Uterus (tissue), 4 donors: ENCODE data around the gene INPP5B. TPM values are rescaled to one million over a fixed set of nuclear protein-coding genes. Genes with fewer than 3 reads are reported as not detected.

Experiments
- DNase-seq, 2 donors: peaks; one replicate each; pipeline ENCODE4 v3.0.0-alpha.2; 2019 to 2020
- H3K27ac ChIP-seq, 2 donors: fragments of 200-600 bp; sonication (generic); 1 replicate in 1 of 2; 2 replicates in 1 of 2; pipeline ENCODE4 v1.5.1; 2016 to 2018
- H3K27me3 ChIP-seq, 2 donors: fragments of 200-600 bp; sonication (generic); one replicate each; pipeline ENCODE4 v1.5.1; 2018 to 2019; ENCODE audit warnings: control low read depth in 1 of 2
- H3K36me3 ChIP-seq, 2 donors: fragments of 200-600 bp; sonication (generic); one replicate each; pipeline ENCODE4 v1.5.1; 2019; ENCODE audit warnings: control low read depth in 1 of 2
- H3K4me1 ChIP-seq, 2 donors: fragments of 200-600 bp; sonication (generic); one replicate each; pipeline ENCODE4 v1.5.1; 2018 to 2019; ENCODE audit warnings: control low read depth in 1 of 2
- H3K4me3 ChIP-seq, 2 donors: fragments of 200-600 bp; sonication (generic); 1 replicate in 1 of 2; 2 replicates in 1 of 2; pipeline ENCODE4 v1.5.1; 2018 to 2019; ENCODE audit warnings: mild to moderate bottlenecking in 1 of 2
- H3K9me3 ChIP-seq, 2 donors: fragments of 200-600 bp; sonication (generic); one replicate each; pipeline ENCODE4 v1.5.1; 2019; ENCODE audit warnings: control low read depth in 1 of 2
- POLR2A ChIP-seq, 2 donors: fragments of 450-650 bp; IDR thresholded peaks; one replicate each; pipeline ENCODE4 v1.6.1; 2016; ENCODE audit warnings: antibody characterized with exemption in 2 of 2, mild to moderate bottlenecking in 1 of 2, moderate library complexity in 1 of 2
- intact Hi-C: fragments of 100-400 bp; cut with DNase I; formaldehyde crosslinking; loops from one replicate; pipeline ENCODE4 v1.15.1; 2023; ENCODE audit warnings: low total_unique reads
- total RNA-seq, 4 donors: library from RNA; depleted of rRNA in 3 of 4; stranded (reverse); fragments of >200 nt in 3 of 4; gene quantifications; one replicate each; pipeline versions ENCODE4 v1.1.0 to v1.2.4, GENCODE V29; 2014 to 2023
- TF ChIP-seq, protein P1 (sequence below), 4 experiments: fragments of 200-600 bp in 2 of 4; fragments of 450-650 bp in 2 of 4; sonication (generic) in 2 of 4; IDR thresholded peaks; one replicate each; pipeline ENCODE4 v1.5.1; 2016 to 2019; ENCODE audit warnings: antibody characterized with exemption in 4 of 4, mild to moderate bottlenecking in 2 of 4, moderate library complexity in 1 of 4
- donor health status: DM: yes; HTN: yes; CAD: no.

INPP5B gene
- total RNA-seq, 4 donors from 2014 or later = 20.2 to 79.4 (median 46.8) TPM

DNA sequence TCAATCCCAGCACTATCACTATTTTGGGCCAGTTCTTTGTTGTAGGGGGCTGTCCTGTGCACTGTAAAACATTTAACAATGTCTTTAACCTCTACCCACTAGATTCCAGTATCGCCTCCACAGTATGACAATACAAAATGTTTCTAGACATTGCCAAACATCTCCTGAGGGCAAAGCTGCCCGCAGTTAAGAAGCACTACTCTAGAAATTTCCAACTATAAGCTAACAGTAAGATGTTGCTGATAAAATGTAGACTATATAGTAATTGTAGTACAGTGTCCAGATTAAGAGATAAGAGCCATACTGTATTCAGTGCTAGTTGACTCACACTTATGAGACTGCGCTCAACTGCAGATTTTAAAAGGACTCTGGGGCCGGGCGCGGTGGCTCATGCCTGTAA is 92.4 kb downstream of the INPP5B start:
- Histone ChIP-seq H3K4me3 (no peak overlapping the region), H3K27ac (no peak overlapping the region), H3K4me1 (peaks cover 8% of the 10 kb centered on the region in 2 donors), H3K9me3 (no peaks in the 10 kb centered on the region), H3K36me3 (no peaks in the 10 kb centered on the region), H3K27me3 (no peaks in the 10 kb centered on the region)
- DNase-seq = no peak
- TF ChIP-seq, protein P1, sequence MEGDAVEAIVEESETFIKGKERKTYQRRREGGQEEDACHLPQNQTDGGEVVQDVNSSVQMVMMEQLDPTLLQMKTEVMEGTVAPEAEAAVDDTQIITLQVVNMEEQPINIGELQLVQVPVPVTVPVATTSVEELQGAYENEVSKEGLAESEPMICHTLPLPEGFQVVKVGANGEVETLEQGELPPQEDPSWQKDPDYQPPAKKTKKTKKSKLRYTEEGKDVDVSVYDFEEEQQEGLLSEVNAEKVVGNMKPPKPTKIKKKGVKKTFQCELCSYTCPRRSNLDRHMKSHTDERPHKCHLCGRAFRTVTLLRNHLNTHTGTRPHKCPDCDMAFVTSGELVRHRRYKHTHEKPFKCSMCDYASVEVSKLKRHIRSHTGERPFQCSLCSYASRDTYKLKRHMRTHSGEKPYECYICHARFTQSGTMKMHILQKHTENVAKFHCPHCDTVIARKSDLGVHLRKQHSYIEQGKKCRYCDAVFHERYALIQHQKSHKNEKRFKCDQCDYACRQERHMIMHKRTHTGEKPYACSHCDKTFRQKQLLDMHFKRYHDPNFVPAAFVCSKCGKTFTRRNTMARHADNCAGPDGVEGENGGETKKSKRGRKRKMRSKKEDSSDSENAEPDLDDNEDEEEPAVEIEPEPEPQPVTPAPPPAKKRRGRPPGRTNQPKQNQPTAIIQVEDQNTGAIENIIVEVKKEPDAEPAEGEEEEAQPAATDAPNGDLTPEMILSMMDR (IDR thresholded peaks at IDR 0.05) = no peak
- intact Hi-C loops = no loop called here

DNA sequence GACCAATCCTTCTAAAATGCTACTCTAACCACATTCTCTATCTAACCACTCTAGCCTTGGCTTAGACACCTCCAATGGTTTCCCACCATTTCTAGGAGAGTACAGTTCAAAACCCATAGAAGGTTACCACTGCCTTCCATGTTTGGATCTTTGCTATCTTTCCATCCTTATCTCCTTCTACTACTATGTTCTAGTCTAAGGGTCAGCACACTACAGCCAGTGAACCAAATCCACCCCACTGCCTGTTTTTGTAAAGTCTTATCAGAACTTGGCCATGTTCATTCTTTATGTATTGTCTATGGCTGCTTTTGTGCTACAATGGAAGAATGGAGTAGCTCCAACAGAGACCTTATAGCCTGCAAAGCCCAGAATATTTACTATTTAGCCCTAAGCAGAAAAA is 93.7 kb downstream of the INPP5B start:
- Histone ChIP-seq H3K27me3 (no peaks in the 10 kb centered on the region), H3K4me1 (peaks cover 3 to 4% of the 10 kb centered on the region in 2 donors), H3K9me3 (no peaks in the 10 kb centered on the region), H3K36me3 (no peaks in the 10 kb centered on the region), H3K4me3 (no peak overlapping the region), H3K27ac (no peak overlapping the region)
- TF ChIP-seq, protein P1 (IDR thresholded peaks at IDR 0.05) = no peak
- no peak for TF ChIP-seq POLR2A (IDR thresholded peaks at IDR 0.05)
- no peak for DNase-seq
- intact Hi-C loops = no loop called here

DNA sequence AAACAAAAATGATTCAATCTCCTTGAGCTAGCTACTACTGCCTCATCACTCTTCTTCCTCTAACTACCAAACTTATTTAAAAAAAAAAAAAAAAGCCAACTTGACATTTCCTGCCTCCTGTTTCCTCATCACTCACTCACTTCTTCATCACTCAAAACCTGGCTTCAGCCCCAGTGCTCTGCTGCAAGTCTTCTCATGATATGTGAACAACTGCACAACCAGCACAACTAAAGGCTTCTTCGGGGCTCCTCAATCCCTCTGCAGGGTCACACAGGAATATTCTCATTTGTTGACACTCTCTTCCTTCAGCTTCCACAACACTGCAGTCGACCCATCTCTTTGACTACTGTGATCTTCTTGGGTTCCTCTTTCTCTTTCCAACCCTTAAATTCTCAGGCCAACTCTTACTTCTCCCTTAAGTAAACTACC is 95.1 kb downstream of the INPP5B start:
- no peaks in the 10 kb centered on the region for H3K36me3 ChIP-seq
- intact Hi-C loops = no loop called here

DNA sequence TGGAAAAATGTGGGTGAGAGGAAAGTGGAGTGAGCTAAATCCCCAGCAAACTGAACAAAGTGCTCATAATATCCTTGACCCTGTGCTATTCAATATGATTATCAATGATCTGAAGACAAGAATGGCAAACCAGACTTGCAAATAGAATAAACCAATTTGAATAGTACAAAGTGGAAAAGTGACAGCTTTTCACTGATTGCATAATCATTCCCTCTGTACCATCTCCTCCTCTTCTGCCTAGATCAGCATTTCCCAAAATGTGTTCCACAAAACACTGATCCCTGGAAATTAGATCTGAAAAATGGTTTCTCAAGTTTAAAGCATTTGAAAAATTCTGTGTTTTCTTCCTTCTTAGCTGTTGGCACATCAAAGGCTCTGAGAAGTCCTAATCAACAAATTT is 95.6 kb downstream of the INPP5B start:
- H3K27ac ChIP-seq = no peak overlapping the region
- peaks cover 0 to 4% of the 10 kb centered on the region in 2 donors for H3K4me1 ChIP-seq
- TF ChIP-seq, protein P1 (IDR thresholded peaks at IDR 0.05) = no peak
- no peak for TF ChIP-seq POLR2A (IDR thresholded peaks at IDR 0.05)
- no peak for DNase-seq
- no peaks in the 10 kb centered on the region for H3K9me3 ChIP-seq
- intact Hi-C loops = no loop called here
- H3K27me3 ChIP-seq = no peaks in the 10 kb centered on the region
- no peaks in the 10 kb centered on the region for H3K36me3 ChIP-seq
- H3K4me3 ChIP-seq = no peak overlapping the region

More for the DNA sequence above, 95.1 kb downstream of the INPP5B start:
- no peak for DNase-seq
- no peak overlapping the region for H3K4me3 ChIP-seq
- H3K9me3 ChIP-seq = no peaks in the 10 kb centered on the region
- H3K27ac ChIP-seq = no peak overlapping the region
- peaks cover 0 to 4% of the 10 kb centered on the region in 2 donors for H3K4me1 ChIP-seq
- TF ChIP-seq, protein P1 (IDR thresholded peaks at IDR 0.05) = no peak
- TF ChIP-seq POLR2A (IDR thresholded peaks at IDR 0.05) = no peak
- no peaks in the 10 kb centered on the region for H3K27me3 ChIP-seq

GRCh38 chr1:37850352-37850955 is 96.4 kb downstream of the INPP5B start:
- intact Hi-C loops = no loop called here
- Histone ChIP-seq H3K9me3 (no peaks in the 10 kb centered on the region), H3K4me1 (peaks cover 0 to 4% of the 10 kb centered on the region in 2 donors), H3K27ac (no peak overlapping the region), H3K4me3 (no peak overlapping the region), H3K27me3 (no peaks in the 10 kb centered on the region), H3K36me3 (no peaks in the 10 kb centered on the region)
- TF ChIP-seq, protein P1 (IDR thresholded peaks at IDR 0.05) = no peak
- no peak for TF ChIP-seq POLR2A (IDR thresholded peaks at IDR 0.05)
- DNase-seq = no peak
